Measurements from ENCODE around the gene KHSRP.

DNA sequence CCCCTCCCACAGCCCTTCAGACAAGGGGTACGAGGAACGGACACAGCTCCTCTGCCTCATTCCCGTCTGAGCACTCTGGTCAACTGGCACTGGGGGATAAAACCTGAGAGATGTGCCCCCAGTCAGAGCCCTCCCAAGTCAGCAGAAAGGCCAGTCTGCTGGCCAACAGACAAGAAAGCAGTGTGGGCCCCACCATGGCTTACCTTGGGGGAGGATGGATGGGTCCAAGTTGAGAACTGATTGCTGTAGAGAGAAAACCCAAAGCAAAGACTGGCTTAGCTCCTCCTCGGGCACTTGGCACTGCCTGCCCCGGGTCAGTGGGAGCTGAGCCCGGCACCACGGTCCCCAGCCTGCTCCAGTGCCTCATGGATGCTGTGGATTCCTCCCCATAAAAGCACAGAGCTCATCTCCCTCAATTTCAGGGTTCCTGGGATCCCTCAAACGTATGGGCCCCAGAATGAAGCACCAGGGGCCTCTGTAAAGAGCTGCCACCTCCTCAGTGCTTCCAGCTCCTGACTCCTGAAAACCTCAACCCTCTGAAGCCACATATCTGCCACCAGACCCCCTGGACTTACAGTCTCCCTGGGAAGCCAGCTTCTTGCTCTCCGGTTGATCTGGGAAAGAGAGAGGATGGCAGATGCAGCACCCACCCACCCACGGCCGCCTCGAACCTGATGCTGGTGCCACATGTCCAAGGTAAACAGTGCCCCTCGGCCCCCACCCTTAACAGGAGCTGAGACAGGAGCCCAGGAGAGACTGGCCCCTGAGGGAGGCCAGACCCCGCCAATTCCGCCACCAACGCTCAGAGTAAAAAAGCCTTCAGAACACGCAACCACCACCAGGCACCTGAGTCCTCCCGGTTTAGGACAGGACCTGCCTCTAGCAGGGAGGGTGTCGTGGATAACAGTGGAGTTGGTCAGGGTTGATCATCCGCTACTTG, 3.3 kb downstream of the KHSRP start:
- no peak for TF ChIP-seq EZH2 (IDR thresholded peaks at IDR 0.05; ENCODE audit: borderline replicate concordance, low read depth, low read length, poor library complexity, severe bottlenecking)
- TF ChIP-seq CTCF (conservative IDR thresholded peaks at IDR 0.05; ENCODE audit: low read depth, low read length): no peak

All from A673 (cell line).